Uterus (tissue), 2 donors: ENCODE data around the gene KMT5B.

Experiments
- CTCF ChIP-seq, 4 experiments: fragments of 200-600 bp in 2 of 4; fragments of 450-650 bp in 2 of 4; sonication (generic) in 2 of 4; IDR thresholded peaks; one replicate each; pipeline ENCODE4 v1.5.1; 2016 to 2019; ENCODE audit warnings: antibody characterized with exemption in 4 of 4, mild to moderate bottlenecking in 2 of 4, moderate library complexity in 1 of 4
- POLR2A ChIP-seq, 2 donors: fragments of 450-650 bp; IDR thresholded peaks; one replicate each; pipeline ENCODE4 v1.6.1; 2016; ENCODE audit warnings: antibody characterized with exemption in 2 of 2, mild to moderate bottlenecking in 1 of 2, moderate library complexity in 1 of 2

DNA sequence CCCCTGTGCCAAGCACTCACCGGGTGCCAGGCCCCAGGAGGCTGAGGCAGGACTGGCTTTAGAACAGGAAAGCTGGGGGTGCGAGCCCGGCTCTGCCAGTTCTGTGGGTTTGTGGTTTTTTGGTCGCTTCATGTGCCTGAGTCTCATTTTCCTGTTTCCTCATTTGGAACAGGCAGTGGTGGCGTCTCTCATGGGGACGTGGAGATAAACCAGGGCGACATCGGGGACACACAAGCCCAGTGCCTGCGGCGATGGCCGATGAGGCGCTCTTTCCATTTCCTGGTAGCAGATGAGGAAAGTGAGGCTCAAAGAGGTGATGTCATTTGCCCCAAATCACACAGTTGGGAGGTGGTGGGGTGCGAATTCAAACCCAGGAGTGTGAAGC, 71.1 kb downstream of the KMT5B start:
- TF ChIP-seq POLR2A (IDR thresholded peaks at IDR 0.05) (no peak), CTCF (IDR thresholded peaks at IDR 0.05) (no peak)
